ENCODE results near the gene MMP12. TPM values are rescaled to one million over a fixed set of nuclear protein-coding genes. Genes with fewer than 3 reads are reported as not detected.

MMP12 gene
- not detected for total RNA-seq
- not detected for polyA plus RNA-seq
- long read RNA-seq, donor 1, result 0 reads
- long read RNA-seq, donor 2, result 0 reads
- long read RNA-seq, donor 3, result 0 reads

DNA sequence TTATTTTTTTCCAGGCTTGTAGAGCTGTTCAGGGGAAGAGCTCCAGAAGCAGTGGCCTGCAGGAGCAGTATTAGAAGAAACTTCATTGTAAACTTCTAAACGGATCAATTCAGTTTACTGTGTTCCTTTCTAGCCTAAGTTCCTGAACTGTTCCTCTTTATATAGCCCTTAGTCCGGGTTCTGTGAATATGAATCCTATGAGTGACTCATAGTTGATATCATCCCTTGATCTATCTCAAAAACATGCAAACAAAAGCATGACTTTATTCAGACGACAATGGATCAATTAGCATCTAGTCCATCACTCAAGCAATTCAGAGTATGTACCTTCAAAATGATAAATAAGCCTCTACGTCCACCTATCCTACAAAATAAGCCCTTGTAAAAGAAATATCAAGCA is at the start of gene MMP12:
Gene MMP12 (minus strand): TSS at position 131 of the 400 bp plus-strand sequence. CDS start 45 bp downstream, at position 86.
- no peak for DNase-seq
- Histone ChIP-seq H3K4me3 (no peak within 1 kb of the TSS), H3K9me3 (no peaks in the 10 kb centered on the region), H3K36me3 (no peaks in the 10 kb centered on the region), H3K27me3 (no peaks in the 10 kb centered on the region), H3K27ac (no peak within 1 kb of the TSS), H3K4me1 (ENCODE audit: insufficient read depth) (no peaks in the 10 kb centered on the region)
- TF ChIP-seq EP300 (IDR thresholded peaks at IDR 0.05), result no peak
- TF ChIP-seq, protein P1, sequence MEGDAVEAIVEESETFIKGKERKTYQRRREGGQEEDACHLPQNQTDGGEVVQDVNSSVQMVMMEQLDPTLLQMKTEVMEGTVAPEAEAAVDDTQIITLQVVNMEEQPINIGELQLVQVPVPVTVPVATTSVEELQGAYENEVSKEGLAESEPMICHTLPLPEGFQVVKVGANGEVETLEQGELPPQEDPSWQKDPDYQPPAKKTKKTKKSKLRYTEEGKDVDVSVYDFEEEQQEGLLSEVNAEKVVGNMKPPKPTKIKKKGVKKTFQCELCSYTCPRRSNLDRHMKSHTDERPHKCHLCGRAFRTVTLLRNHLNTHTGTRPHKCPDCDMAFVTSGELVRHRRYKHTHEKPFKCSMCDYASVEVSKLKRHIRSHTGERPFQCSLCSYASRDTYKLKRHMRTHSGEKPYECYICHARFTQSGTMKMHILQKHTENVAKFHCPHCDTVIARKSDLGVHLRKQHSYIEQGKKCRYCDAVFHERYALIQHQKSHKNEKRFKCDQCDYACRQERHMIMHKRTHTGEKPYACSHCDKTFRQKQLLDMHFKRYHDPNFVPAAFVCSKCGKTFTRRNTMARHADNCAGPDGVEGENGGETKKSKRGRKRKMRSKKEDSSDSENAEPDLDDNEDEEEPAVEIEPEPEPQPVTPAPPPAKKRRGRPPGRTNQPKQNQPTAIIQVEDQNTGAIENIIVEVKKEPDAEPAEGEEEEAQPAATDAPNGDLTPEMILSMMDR (IDR thresholded peaks at IDR 0.05), result no peak
- TF ChIP-seq POLR2A (IDR thresholded peaks at IDR 0.05), result no peak
- intact Hi-C loops (cut with DNase I), result no loop called here
- 69 to 79% (median 71%) methylated on average over 4 of the region's 4 CpGs for WGBS, 3 donors

DNA sequence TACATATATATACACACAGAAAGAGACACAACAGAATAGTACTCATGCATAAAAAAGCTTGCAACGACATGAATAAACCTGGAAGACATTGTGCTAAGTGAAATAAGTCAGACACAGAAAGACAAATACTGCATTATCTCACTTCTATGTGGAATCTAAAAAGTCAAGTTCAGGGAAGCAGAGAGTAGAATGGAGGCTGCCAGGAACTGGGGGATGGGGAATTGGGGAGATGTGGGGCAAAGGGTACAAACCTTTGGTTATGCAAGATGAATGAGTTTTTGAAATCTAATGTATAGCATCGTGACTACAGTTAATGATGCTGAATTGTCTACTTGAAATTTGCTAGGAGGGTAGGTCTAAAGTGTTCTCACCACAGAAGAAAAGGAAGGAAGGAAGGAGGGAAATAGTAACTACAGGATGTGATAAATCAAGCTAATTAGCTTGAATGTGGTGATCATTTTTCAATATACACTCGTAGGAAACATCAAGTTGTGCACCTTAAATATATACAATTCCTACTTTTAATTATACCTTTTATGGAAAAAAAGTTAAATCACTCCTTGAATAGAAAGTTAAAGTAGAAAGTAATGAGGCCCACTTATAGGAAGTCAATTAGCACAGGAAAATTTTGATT is 46.9 kb upstream of the MMP12 start:
- intact Hi-C loops (cut with DNase I), result no loop called here
- no peak for DNase-seq
- no peaks in the 10 kb centered on the region for H3K27me3 ChIP-seq

GRCh38 chr11:102920118-102920684 is 45.4 kb upstream of the MMP12 start:
- TF ChIP-seq EP300 (IDR thresholded peaks at IDR 0.05) (no peak), POLR2A (IDR thresholded peaks at IDR 0.05) (no peak)
- TF ChIP-seq, protein P1 (IDR thresholded peaks at IDR 0.05), result no peak
- no peaks in the 10 kb centered on the region for H3K36me3 ChIP-seq
- no peaks in the 10 kb centered on the region for H3K4me1 ChIP-seq (ENCODE audit: insufficient read depth)
- H3K9me3 ChIP-seq, result no peaks in the 10 kb centered on the region
- 74 to 80% (median 79%) methylated on average over 13 of the region's 13 CpGs for WGBS, 3 donors
- intact Hi-C loops (cut with DNase I), result no loop called here
- no peak overlapping the region for H3K27ac ChIP-seq
- H3K4me3 ChIP-seq, result no peak overlapping the region
- DNase-seq, result no peak
- H3K27me3 ChIP-seq, result no peaks in the 10 kb centered on the region

More for the DNA sequence above, 46.9 kb upstream of the MMP12 start:
- no peaks in the 10 kb centered on the region for H3K36me3 ChIP-seq
- H3K4me1 ChIP-seq (ENCODE audit: insufficient read depth), result no peaks in the 10 kb centered on the region
- H3K4me3 ChIP-seq, result no peak overlapping the region
- H3K9me3 ChIP-seq, result no peaks in the 10 kb centered on the region
- WGBS, 3 donors, result 36 to 45% (median 44%) methylated on average over 3 of the region's 3 CpGs
- no peak overlapping the region for H3K27ac ChIP-seq
- TF ChIP-seq POLR2A (IDR thresholded peaks at IDR 0.05) (no peak), EP300 (IDR thresholded peaks at IDR 0.05) (no peak)
- TF ChIP-seq, protein P1 (IDR thresholded peaks at IDR 0.05), result no peak

DNA sequence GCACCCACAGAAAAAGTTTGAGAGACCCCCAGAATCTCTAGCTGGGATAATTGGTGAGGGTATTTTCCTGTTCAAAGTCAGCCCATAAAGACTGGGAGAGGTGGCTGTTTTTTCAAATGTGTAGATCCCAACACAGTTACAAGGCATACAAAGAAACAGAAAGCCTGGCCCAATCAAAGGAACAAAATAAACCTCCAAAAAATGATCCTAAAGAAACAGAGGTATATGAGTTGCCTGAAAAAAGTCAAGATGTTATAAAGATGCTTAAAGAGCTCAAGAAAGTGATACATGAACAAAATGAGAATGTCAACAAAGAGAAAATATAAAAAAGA is 40.2 kb upstream of the MMP12 start:
- TF ChIP-seq EP300 (IDR thresholded peaks at IDR 0.05) (no peak), POLR2A (IDR thresholded peaks at IDR 0.05) (no peak)
- TF ChIP-seq, protein P1 (IDR thresholded peaks at IDR 0.05), result no peak
- intact Hi-C loops (cut with DNase I), result no loop called here
- H3K4me1 ChIP-seq (ENCODE audit: insufficient read depth), result no peaks in the 10 kb centered on the region

More for the DNA sequence above, 40.2 kb upstream of the MMP12 start:
- Histone ChIP-seq H3K4me3 (no peak overlapping the region), H3K36me3 (no peaks in the 10 kb centered on the region), H3K9me3 (no peaks in the 10 kb centered on the region), H3K27ac (no peak overlapping the region), H3K27me3 (no peaks in the 10 kb centered on the region)
- no peak for DNase-seq

All from ovary (tissue), 10 donors.